Thyroid gland (tissue), 4 donors: ENCODE results near the gene HSD11B2.

Experiments
- CTCF ChIP-seq, 6 experiments: fragments of 200-600 bp in 3 of 6; fragments of 450-650 bp in 3 of 6; sonication (generic) in 3 of 6; IDR thresholded peaks; one replicate each; pipeline ENCODE4 v1.5.1; 2016 to 2019; ENCODE audit warnings: antibody characterized with exemption in 6 of 6, mild to moderate bottlenecking in 2 of 6, inconsistent platforms in 1 of 6, moderate library complexity in 1 of 6
- POLR2A ChIP-seq, 2 donors: fragments of 450-650 bp; IDR thresholded peaks; one replicate each; pipeline ENCODE4 v1.6.1; 2017; ENCODE audit warnings: antibody characterized with exemption in 2 of 2, mild to moderate bottlenecking in 2 of 2, moderate library complexity in 1 of 2

GRCh38 chr16:67466581-67466980 is 35.7 kb downstream of the HSD11B2 start:
- no peak for TF ChIP-seq CTCF (IDR thresholded peaks at IDR 0.05)
- no peak for TF ChIP-seq POLR2A (IDR thresholded peaks at IDR 0.05)
